Lower lobe of right lung (tissue), 2 donors: Measurements from ENCODE around the gene COMP. TPM values are rescaled to one million over a fixed set of nuclear protein-coding genes. Genes with fewer than 3 reads are reported as not detected.

Experiments used
- ATAC-seq, 2 donors: fragments of 200-7000 bp; cut with Tn5 transposase; one replicate each; pipeline ENCODE4 v1.9.1; 2020 to 2022; ENCODE audit warnings: mild to moderate bottlenecking in 2 of 2, moderate library complexity in 2 of 2
- DNase-seq: peaks from one replicate; pipeline ENCODE4 v3.0.0-alpha.2; 2020
- H3K27ac ChIP-seq: fragments of 200-600 bp; one replicate; pipeline ENCODE4 v1.8.0; 2022
- H3K27me3 ChIP-seq: fragments of 200-600 bp; one replicate; pipeline ENCODE4 v1.8.0; 2022; ENCODE audit warnings: low read depth
- H3K36me3 ChIP-seq: fragments of 200-600 bp; one replicate; pipeline ENCODE4 v1.8.0; 2022; ENCODE audit warnings: mild to moderate bottlenecking
- H3K4me1 ChIP-seq: fragments of 200-600 bp; one replicate; pipeline ENCODE4 v1.8.0; 2022
- H3K4me3 ChIP-seq: fragments of 200-600 bp; one replicate; pipeline ENCODE4 v1.8.0; 2022; ENCODE audit warnings: mild to moderate bottlenecking
- H3K9me3 ChIP-seq: fragments of 200-600 bp; one replicate; pipeline ENCODE4 v1.8.0; 2022
- intact Hi-C: fragments of 100-400 bp; cut with DNase I; formaldehyde crosslinking; loops from one replicate; pipeline ENCODE4 v1.11.0; 2022
- total RNA-seq: library from RNA; stranded (reverse); fragmentation: NEBNext Ultra II Directional; extraction: Animal tissue kit (Norgen Biotek cat#: 25700); gene quantifications from one replicate; pipeline ENCODE4 v1.2.1, GENCODE V29; 2021
- TF ChIP-seq, protein P1 (sequence below): fragments of 200-600 bp; IDR thresholded peaks from one replicate; pipeline ENCODE4 v1.8.0; 2022; ENCODE audit warnings: antibody characterized with exemption, mild to moderate bottlenecking
- donor health status: DM: no; HTN: yes; CAD: no; lungs with severe emphysema.

The COMP gene
- total RNA-seq, 1 donor from 2014 or later: 2.3 TPM

DNA sequence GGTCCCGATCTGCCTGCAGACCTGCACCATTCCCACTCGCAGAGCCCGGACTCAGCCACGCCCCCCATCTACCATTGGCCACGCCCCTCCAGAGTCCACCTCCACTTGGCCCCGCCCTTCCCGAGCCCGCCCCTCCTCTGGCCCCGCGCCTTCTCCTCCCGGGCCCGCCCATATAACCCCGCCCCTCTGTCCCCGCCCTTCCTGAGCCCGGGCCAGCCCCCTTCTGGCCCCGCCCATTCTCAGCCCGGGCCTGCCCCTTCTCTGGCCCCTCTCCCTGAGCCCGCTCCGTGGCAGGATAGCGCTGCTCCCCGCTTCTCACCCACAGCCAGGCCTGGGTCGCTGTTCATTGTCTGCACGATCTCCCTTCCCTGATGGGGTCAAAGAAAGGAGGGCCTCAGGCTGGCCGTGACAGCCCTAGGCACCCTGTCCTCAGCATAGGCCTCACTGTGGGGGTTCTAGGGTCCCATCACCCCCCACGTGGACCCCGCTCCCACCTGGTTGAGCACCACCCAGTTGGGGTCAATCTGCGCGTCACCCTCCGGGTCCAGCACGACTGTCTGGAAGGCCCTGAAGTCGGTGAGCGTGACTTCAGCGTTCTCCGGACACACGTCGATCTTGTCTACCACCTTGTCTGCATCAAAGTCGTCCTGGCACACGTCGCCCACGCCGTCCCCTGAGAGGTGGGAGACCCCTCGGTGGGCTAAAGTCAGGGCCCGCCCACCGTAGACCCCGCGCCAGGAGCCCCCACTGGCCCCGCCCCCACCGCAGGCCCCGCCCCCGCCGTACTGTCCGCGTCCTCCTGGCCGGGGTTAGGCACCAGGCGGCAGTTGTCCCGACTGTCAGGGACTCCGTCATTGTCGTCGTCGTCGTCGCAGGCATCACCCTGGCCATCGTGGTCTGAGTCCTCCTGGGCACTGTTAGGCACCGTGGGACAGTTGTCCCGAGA lies 5.7 kb downstream of the COMP start:
- peaks cover 39% of the 10 kb centered on the region for H3K4me1 ChIP-seq
- intact Hi-C loops: no loop called here
- no peaks in the 10 kb centered on the region for H3K36me3 ChIP-seq
- DNase-seq (peak; percentile 85), ATAC-seq (peak; percentile 80 to 83)
- TF ChIP-seq, protein P1, sequence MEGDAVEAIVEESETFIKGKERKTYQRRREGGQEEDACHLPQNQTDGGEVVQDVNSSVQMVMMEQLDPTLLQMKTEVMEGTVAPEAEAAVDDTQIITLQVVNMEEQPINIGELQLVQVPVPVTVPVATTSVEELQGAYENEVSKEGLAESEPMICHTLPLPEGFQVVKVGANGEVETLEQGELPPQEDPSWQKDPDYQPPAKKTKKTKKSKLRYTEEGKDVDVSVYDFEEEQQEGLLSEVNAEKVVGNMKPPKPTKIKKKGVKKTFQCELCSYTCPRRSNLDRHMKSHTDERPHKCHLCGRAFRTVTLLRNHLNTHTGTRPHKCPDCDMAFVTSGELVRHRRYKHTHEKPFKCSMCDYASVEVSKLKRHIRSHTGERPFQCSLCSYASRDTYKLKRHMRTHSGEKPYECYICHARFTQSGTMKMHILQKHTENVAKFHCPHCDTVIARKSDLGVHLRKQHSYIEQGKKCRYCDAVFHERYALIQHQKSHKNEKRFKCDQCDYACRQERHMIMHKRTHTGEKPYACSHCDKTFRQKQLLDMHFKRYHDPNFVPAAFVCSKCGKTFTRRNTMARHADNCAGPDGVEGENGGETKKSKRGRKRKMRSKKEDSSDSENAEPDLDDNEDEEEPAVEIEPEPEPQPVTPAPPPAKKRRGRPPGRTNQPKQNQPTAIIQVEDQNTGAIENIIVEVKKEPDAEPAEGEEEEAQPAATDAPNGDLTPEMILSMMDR: no peak
- no peaks in the 10 kb centered on the region for H3K9me3 ChIP-seq
- H3K27me3 ChIP-seq: peaks cover 51% of the 10 kb centered on the region
- no peak overlapping the region for H3K4me3 ChIP-seq
- H3K27ac ChIP-seq: no peak overlapping the region

DNA sequence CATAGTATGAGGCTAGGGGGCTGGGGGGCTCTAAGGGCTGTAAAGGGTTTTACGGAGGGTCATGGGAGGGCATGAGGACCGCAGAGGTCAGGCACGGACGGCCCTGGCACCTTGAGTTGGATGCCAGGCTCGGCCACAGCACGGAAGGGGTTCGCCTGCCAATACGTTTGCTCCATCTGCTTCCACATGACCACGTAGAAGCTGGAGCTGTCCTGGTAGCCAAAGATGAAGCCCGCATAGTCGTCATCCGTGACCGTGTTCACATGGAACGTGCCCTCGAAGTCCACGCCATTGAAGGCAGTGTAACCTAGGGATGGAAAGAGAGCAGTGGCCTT lies 6.4 kb downstream of the COMP start:
- Histone ChIP-seq H3K27me3 (peaks cover 44% of the 10 kb centered on the region), H3K4me1 (peaks cover 32% of the 10 kb centered on the region), H3K27ac (no peak overlapping the region), H3K4me3 (no peak overlapping the region), H3K9me3 (no peaks in the 10 kb centered on the region), H3K36me3 (no peaks in the 10 kb centered on the region)
- TF ChIP-seq, protein P1: no peak
- no peak for DNase-seq
- ATAC-seq: no peak
- intact Hi-C loops: no loop called here

DNA sequence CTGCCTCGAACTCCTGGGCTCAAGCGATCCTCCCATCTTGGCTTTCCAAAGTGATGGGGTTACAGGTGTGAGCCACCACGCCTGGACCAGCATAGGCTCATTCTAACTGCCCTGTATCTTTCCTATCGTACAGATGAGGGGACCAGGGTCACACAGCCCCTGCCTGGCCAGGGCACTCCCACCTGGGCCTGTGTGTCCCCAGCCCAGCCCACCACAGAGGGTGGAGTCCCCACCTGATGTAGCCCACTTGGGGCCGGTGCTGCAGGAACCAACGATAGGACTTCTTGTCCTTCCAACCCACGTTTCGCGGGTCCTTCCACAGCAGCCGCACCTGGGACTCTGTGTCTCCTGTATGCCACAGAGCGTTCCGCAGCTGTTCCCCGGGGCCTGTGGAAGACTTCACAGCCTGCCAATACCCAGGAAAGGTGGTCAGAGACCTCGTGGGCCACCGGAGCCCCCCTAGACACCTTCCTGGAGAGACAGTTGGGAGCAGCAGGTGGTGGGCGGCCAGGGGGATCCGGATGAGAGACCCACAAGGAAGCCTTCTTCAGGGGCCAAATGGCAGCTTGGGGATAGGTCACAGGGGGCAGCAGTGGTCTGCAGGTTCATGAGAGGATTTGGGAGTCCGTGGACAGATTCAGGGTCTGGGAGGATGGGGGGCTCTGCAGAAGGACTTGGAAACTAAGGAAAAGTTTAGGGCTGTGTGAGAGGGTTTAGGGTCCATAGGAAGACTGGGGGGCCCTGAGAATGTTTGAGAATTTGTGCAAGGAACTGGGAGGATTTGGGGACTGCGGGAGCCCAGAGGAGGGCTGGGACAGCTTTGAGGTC lies 6.9 kb downstream of the COMP start:
- no peak overlapping the region for H3K4me3 ChIP-seq
- no peak overlapping the region for H3K27ac ChIP-seq
- peaks cover 27% of the 10 kb centered on the region for H3K4me1 ChIP-seq
- no peaks in the 10 kb centered on the region for H3K9me3 ChIP-seq
- H3K36me3 ChIP-seq: no peaks in the 10 kb centered on the region
- DNase-seq: no peak
- TF ChIP-seq, protein P1: no peak
- no peak for ATAC-seq
- peaks cover 38% of the 10 kb centered on the region for H3K27me3 ChIP-seq
- intact Hi-C loops: no loop called here

DNA sequence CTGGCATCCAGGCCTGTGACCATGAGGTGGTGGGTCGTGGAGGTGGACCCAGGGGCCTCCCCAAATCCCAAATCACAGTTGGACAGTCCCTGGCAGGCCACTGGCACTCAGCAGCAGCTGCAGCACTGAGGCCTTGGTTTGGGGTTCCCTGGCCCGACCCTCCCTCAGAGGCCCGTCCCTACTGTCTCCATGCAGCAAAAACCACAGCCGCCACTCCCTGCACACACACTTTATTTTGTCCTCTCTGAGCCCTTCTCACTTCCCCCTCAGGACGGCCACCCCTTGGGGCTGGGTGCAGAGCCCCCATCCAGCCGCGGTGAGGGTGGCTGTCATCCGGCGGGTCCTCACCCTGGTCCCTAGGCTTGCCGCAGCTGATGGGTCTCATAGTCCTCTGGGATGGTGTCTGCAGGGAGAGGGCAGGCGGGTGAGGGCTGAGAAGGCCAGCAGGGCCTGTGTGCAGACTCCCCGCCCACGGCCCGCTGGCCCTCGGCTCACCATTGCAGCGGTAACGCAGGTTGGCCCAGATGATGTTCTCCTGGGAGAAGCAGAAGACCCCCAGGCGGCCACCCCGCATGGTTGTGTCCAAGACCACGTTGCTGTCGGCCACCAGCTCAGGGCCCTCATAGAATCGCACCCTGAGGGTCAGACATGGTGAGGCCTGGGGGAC lies 8.4 kb downstream of the COMP start:
- no peak for ATAC-seq
- no peak for DNase-seq
- H3K36me3 ChIP-seq: no peaks in the 10 kb centered on the region
- no peak overlapping the region for H3K4me3 ChIP-seq
- peaks cover 23% of the 10 kb centered on the region for H3K27me3 ChIP-seq
- TF ChIP-seq, protein P1: no peak
- no peak overlapping the region for H3K27ac ChIP-seq
- H3K4me1 ChIP-seq: peaks cover 12% of the 10 kb centered on the region
- H3K9me3 ChIP-seq: no peaks in the 10 kb centered on the region
- intact Hi-C loops: no loop called here

DNA sequence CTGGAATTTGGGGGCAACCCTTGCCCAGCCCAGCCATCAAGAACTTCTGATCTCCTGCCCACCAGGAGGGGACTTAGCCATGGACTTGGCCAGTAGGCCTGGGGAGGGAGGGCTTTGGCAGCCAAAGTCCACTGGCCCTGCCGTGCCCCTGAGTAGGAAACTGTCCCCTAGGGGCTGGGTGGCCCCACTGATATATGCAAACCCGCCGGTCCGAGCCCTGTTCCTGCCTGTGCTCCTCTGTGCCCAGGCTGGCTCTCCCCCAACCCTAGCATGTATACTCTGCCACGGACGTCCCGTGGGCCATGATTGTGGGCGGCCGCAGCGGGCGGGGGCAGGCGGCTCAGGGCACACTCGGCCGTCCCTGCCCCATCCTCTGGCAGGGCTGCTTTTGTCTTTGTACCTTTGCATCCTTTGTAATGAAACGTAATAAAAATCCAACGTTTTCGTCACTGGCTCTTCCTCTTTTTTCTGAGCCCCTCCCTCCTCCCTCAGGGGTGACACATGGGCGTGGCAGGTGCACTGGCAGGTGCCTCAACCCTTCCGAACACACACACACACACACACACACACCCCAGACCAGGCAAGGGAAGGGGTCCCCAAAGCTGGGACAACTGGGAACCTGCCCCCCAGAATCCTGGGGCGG lies 9.1 kb downstream of the COMP start:
- Histone ChIP-seq H3K4me3 (no peak overlapping the region), H3K9me3 (no peaks in the 10 kb centered on the region), H3K27me3 (peaks cover 16% of the 10 kb centered on the region), H3K27ac (no peak overlapping the region), H3K36me3 (no peaks in the 10 kb centered on the region), H3K4me1 (peaks cover 9% of the 10 kb centered on the region)
- no peak for ATAC-seq
- TF ChIP-seq, protein P1: no peak
- DNase-seq: no peak
- intact Hi-C loops: no loop called here
